ENCODE results near the gene LOXL1. TPM values are rescaled to one million over a fixed set of nuclear protein-coding genes. Genes with fewer than 3 reads are reported as not detected.

The LOXL1 gene
- total and polyA plus RNA-seq, 2 donors (not counting 1 experiment from before 2014, with no cell fraction given): 65.6 to 163 TPM

- Histone ChIP-seq H4K20me1 (ENCODE audit: control insufficient read depth, extremely low read depth, insufficient read depth, low read length) (no peaks in the 10 kb centered on the region), H2AFZ (ENCODE audit: low read length) (no peak overlapping the region), H3K27ac (ENCODE audit: insufficient read depth, low read length) (no peak overlapping the region), H3K79me2 (ENCODE audit: control insufficient read depth, insufficient read depth, low read length) (peaks cover 68% of the 10 kb centered on the region), H3K4me2 (ENCODE audit: extremely low read depth, insufficient read depth, low read length) (no peak overlapping the region), H3K9me3 (ENCODE audit: control insufficient read depth, insufficient read depth, low read depth, low read length) (no peaks in the 10 kb centered on the region), H3K4me1 (ENCODE audit: control insufficient read depth, extremely low read depth, insufficient read depth, low read length) (peaks cover 19% of the 10 kb centered on the region), H3K9ac (ENCODE audit: insufficient read depth, low read length) (no peak overlapping the region), H3K36me3 (ENCODE audit: control insufficient read depth, insufficient read depth, low read length) (peaks cover 3% of the 10 kb centered on the region), H3K27me3 (ENCODE audit: control insufficient read depth, insufficient read depth, low read length) (no peaks in the 10 kb centered on the region), H3K4me3 (replicated peaks in 1 of 4; ENCODE audit: control extremely low read depth in 1 of 4, insufficient read depth in 1 of 4, low read depth in 3 of 4, low read length in 4 of 4) (no peak overlapping the region)
- no peak for TF ChIP-seq EZH2 (IDR thresholded peaks at IDR 0.05; ENCODE audit: low read length, missing control alignments)
- TF ChIP-seq CTCF (conservative IDR thresholded peaks at IDR 0.05 in 1 of 2, IDR thresholded peaks at IDR 0.05 in 1 of 2; ENCODE audit: low read depth in 1 of 2, low read length in 2 of 2): no peak
- no peak for DNase-seq (ENCODE audit: low read depth in 2 of 2)
These were observed 9.3 kb downstream of the LOXL1 start for GRCh38 chr15:73935547-73935946.

GRCh38 chr15:73936181-73936580 is 9.9 kb downstream of the LOXL1 start:
- Histone ChIP-seq H3K4me3 (replicated peaks in 1 of 4; ENCODE audit: control extremely low read depth in 1 of 4, insufficient read depth in 1 of 4, low read depth in 3 of 4, low read length in 4 of 4) (no peak overlapping the region), H3K9ac (ENCODE audit: insufficient read depth, low read length) (no peak overlapping the region), H3K27ac (ENCODE audit: insufficient read depth, low read length) (no peak overlapping the region), H2AFZ (ENCODE audit: low read length) (no peak overlapping the region), H3K4me2 (ENCODE audit: extremely low read depth, insufficient read depth, low read length) (no peak overlapping the region), H3K79me2 (ENCODE audit: control insufficient read depth, insufficient read depth, low read length) (peaks cover 63% of the 10 kb centered on the region), H3K36me3 (ENCODE audit: control insufficient read depth, insufficient read depth, low read length) (peaks cover 3% of the 10 kb centered on the region), H3K4me1 (ENCODE audit: control insufficient read depth, extremely low read depth, insufficient read depth, low read length) (peaks cover 20% of the 10 kb centered on the region), H4K20me1 (ENCODE audit: control insufficient read depth, extremely low read depth, insufficient read depth, low read length) (no peaks in the 10 kb centered on the region), H3K9me3 (ENCODE audit: control insufficient read depth, insufficient read depth, low read depth, low read length) (no peaks in the 10 kb centered on the region), H3K27me3 (ENCODE audit: control insufficient read depth, insufficient read depth, low read length) (no peaks in the 10 kb centered on the region)
- TF ChIP-seq CTCF (conservative IDR thresholded peaks at IDR 0.05 in 1 of 2, IDR thresholded peaks at IDR 0.05 in 1 of 2; ENCODE audit: low read depth in 1 of 2, low read length in 2 of 2) (peak; percentile 39 to 56), EZH2 (IDR thresholded peaks at IDR 0.05; ENCODE audit: low read length, missing control alignments) (no peak)
- DNase-seq (ENCODE audit: low read depth in 2 of 2): peak; percentile 54 to 76

- Histone ChIP-seq H3K36me3 (ENCODE audit: control insufficient read depth, insufficient read depth, low read length) (peaks cover 3% of the 10 kb centered on the region), H3K79me2 (ENCODE audit: control insufficient read depth, insufficient read depth, low read length) (peaks cover 57% of the 10 kb centered on the region)
These were observed 10.5 kb downstream of the LOXL1 start for GRCh38 chr15:73936588-73937290.

More at GRCh38 chr15:73936588-73937290, 10.5 kb downstream of the LOXL1 start:
- H3K4me2 ChIP-seq (ENCODE audit: extremely low read depth, insufficient read depth, low read length): peak overlapping the region; percentile 8
- no peaks in the 10 kb centered on the region for H3K9me3 ChIP-seq (ENCODE audit: control insufficient read depth, insufficient read depth, low read depth, low read length)
- H3K27ac ChIP-seq (ENCODE audit: insufficient read depth, low read length): no peak overlapping the region
- H3K4me3 ChIP-seq (replicated peaks in 1 of 4; ENCODE audit: control extremely low read depth in 1 of 4, insufficient read depth in 1 of 4, low read depth in 3 of 4, low read length in 4 of 4): no peak overlapping the region
- H2AFZ ChIP-seq (ENCODE audit: low read length): no peak overlapping the region
- H3K4me1 ChIP-seq (ENCODE audit: control insufficient read depth, extremely low read depth, insufficient read depth, low read length): peaks cover 22% of the 10 kb centered on the region
- H4K20me1 ChIP-seq (ENCODE audit: control insufficient read depth, extremely low read depth, insufficient read depth, low read length): no peaks in the 10 kb centered on the region
- H3K9ac ChIP-seq (ENCODE audit: insufficient read depth, low read length): no peak overlapping the region
- H3K27me3 ChIP-seq (ENCODE audit: control insufficient read depth, insufficient read depth, low read length): no peaks in the 10 kb centered on the region
- no peak for TF ChIP-seq CTCF (conservative IDR thresholded peaks at IDR 0.05 in 1 of 2, IDR thresholded peaks at IDR 0.05 in 1 of 2; ENCODE audit: low read depth in 1 of 2, low read length in 2 of 2)
- no peak for TF ChIP-seq EZH2 (IDR thresholded peaks at IDR 0.05; ENCODE audit: low read length, missing control alignments)
- no peak for DNase-seq (ENCODE audit: low read depth in 2 of 2)
